IPS-18c (cell line): ENCODE measurements around the gene GATM.
"Not testable (repeated sequence)": the region's sequence is repeated elsewhere in the genome, so short reads cannot be mapped to it uniquely, and the experiment has no call there.

ENCODE experiments used
- H3K4me3 ChIP-seq: 2 replicates; pipeline ENCODE4 v1.7.0; 2013; ENCODE audit warnings: low read depth, mild to moderate bottlenecking, low read length, moderate library complexity; ENCODE audit not compliant: insufficient read depth
- H3K9me3 ChIP-seq: one replicate; pipeline ENCODE4 v1.6.1; 2013; ENCODE audit warnings: mild to moderate bottlenecking, low read length, moderate library complexity; ENCODE audit not compliant: control insufficient read depth, insufficient read depth

The GATM gene

GRCh38 chr15:45370042-45370441 lies 8.3 kb downstream of the GATM start:
- H3K9me3 ChIP-seq, H3K4me3 ChIP-seq: not testable (repeated sequence)

GRCh38 chr15:45367222-45367621 lies 11.1 kb downstream of the GATM start:
- not testable (repeated sequence) for H3K9me3 ChIP-seq, H3K4me3 ChIP-seq

GRCh38 chr15:45364271-45364670 lies 14.1 kb downstream of the GATM start:
- H3K4me3 ChIP-seq = no peak overlapping the region
- H3K9me3 ChIP-seq = no peaks in the 10 kb centered on the region

GRCh38 chr15:45363801-45364200 lies 14.5 kb downstream of the GATM start:
- no peak overlapping the region for H3K4me3 ChIP-seq
- H3K9me3 ChIP-seq = no peaks in the 10 kb centered on the region

GRCh38 chr15:45363334-45363733 lies 15.0 kb downstream of the GATM start:
- Histone ChIP-seq H3K9me3 (no peaks in the 10 kb centered on the region), H3K4me3 (no peak overlapping the region)

GRCh38 chr15:45362419-45362818 lies 15.9 kb downstream of the GATM start:
- Histone ChIP-seq H3K4me3 (no peak overlapping the region), H3K9me3 (no peaks in the 10 kb centered on the region)

- Histone ChIP-seq H3K4me3 (no peak overlapping the region), H3K9me3 (no peaks in the 10 kb centered on the region)
Measured at GRCh38 chr15:45361878-45362277, 16.5 kb downstream of the GATM start.

GRCh38 chr15:45355860-45356259 lies 22.5 kb downstream of the GATM start:
- Histone ChIP-seq H3K9me3 (no peaks in the 10 kb centered on the region), H3K4me3 (no peak overlapping the region)

GRCh38 chr15:45354711-45355110 lies 23.6 kb downstream of the GATM start:
- Histone ChIP-seq H3K9me3 (no peaks in the 10 kb centered on the region), H3K4me3 (no peak overlapping the region)

- no peak overlapping the region for H3K4me3 ChIP-seq
Measured at GRCh38 chr15:45351227-45351626, 27.1 kb downstream of the GATM start.

GRCh38 chr15:45349623-45350022 lies 28.7 kb downstream of the GATM start:
- Histone ChIP-seq H3K9me3 (no peaks in the 10 kb centered on the region), H3K4me3 (no peak overlapping the region)

More at GRCh38 chr15:45351227-45351626, 27.1 kb downstream of the GATM start:
- H3K9me3 ChIP-seq = no peaks in the 10 kb centered on the region

GRCh38 chr15:45347989-45348388 lies 30.4 kb downstream of the GATM start:
- Histone ChIP-seq H3K9me3 (no peaks in the 10 kb centered on the region), H3K4me3 (no peak overlapping the region)

GRCh38 chr15:45347033-45347432 lies 31.3 kb downstream of the GATM start:
- Histone ChIP-seq H3K4me3 (no peak overlapping the region), H3K9me3 (no peaks in the 10 kb centered on the region)

GRCh38 chr15:45346381-45346780 lies 32.0 kb downstream of the GATM start:
- Histone ChIP-seq H3K4me3 (no peak overlapping the region), H3K9me3 (no peaks in the 10 kb centered on the region)

- no peaks in the 10 kb centered on the region for H3K9me3 ChIP-seq
- no peak overlapping the region for H3K4me3 ChIP-seq
Measured at GRCh38 chr15:45343258-45343860, 35.0 kb downstream of the GATM start.

- Histone ChIP-seq H3K4me3 (no peak overlapping the region), H3K9me3 (no peaks in the 10 kb centered on the region)
Measured at GRCh38 chr15:45341790-45342189, 36.6 kb downstream of the GATM start.

- Histone ChIP-seq H3K4me3 (no peak overlapping the region), H3K9me3 (no peaks in the 10 kb centered on the region)
Measured at GRCh38 chr15:45340429-45340828, 37.9 kb downstream of the GATM start.

GRCh38 chr15:45338417-45338816 lies 39.9 kb downstream of the GATM start:
- no peak overlapping the region for H3K4me3 ChIP-seq
- no peaks in the 10 kb centered on the region for H3K9me3 ChIP-seq

GRCh38 chr15:45337224-45337623 lies 41.1 kb downstream of the GATM start:
- Histone ChIP-seq H3K4me3 (no peak overlapping the region), H3K9me3 (no peaks in the 10 kb centered on the region)
